ENCODE results near the gene USP40. TPM values are rescaled to one million over a fixed set of nuclear protein-coding genes. Genes with fewer than 3 reads are reported as not detected.
A peak's percentile ranks its signal among the peaks of the same experiment; 100 is the strongest.

Gene USP40
- total and polyA plus RNA-seq, 10 donors = 11.4 to 57.3 (median 38.1) TPM

DNA sequence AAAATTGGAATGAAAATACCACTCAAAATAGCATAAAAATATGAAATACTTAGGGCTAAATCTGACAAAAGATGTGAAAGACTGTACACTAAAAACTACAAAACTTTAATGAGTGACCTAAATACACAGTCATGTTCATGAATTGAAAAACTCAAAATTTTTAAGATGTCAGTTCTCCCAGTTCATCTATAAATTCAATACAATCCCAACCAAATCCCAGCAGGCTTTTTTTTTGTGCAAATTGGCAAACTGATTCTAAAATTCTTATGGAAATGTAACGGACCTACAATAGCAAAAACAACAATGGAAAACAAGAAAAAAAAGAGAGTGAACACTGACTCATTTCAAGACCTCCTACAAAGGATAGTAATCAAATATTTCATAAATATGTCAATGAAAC is 4.4 kb upstream of the USP40 start:
- Histone ChIP-seq H3K36me3 (no peaks in the 10 kb centered on the region), H3K27ac (no peak overlapping the region), H3K27me3 (replicated peaks in 1 of 7) (no peaks in the 10 kb centered on the region), H3K4me1 (peaks cover 0 to under 1% (median 0%) of the 10 kb centered on the region in 6 donors), H3K9me3 (no peaks in the 10 kb centered on the region), H3K4me3 (no peak overlapping the region)
- 64 to 78% (median 71%) methylated on average over 1 of the region's 1 CpG for WGBS, 5 donors
- DNase-seq = no peak
- intact Hi-C loops (cut with DNase I; ENCODE audit: low total_unique reads) = no loop called here
- TF ChIP-seq, protein P1, sequence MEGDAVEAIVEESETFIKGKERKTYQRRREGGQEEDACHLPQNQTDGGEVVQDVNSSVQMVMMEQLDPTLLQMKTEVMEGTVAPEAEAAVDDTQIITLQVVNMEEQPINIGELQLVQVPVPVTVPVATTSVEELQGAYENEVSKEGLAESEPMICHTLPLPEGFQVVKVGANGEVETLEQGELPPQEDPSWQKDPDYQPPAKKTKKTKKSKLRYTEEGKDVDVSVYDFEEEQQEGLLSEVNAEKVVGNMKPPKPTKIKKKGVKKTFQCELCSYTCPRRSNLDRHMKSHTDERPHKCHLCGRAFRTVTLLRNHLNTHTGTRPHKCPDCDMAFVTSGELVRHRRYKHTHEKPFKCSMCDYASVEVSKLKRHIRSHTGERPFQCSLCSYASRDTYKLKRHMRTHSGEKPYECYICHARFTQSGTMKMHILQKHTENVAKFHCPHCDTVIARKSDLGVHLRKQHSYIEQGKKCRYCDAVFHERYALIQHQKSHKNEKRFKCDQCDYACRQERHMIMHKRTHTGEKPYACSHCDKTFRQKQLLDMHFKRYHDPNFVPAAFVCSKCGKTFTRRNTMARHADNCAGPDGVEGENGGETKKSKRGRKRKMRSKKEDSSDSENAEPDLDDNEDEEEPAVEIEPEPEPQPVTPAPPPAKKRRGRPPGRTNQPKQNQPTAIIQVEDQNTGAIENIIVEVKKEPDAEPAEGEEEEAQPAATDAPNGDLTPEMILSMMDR (IDR thresholded peaks at IDR 0.05 in 8 of 11, conservative IDR thresholded peaks at IDR 0.05 in 3 of 11) = no peak
- no peak for TF ChIP-seq POLR2A (IDR thresholded peaks at IDR 0.05)
- TF ChIP-seq POLR2AphosphoS5 (IDR thresholded peaks at IDR 0.05) = no peak

DNA sequence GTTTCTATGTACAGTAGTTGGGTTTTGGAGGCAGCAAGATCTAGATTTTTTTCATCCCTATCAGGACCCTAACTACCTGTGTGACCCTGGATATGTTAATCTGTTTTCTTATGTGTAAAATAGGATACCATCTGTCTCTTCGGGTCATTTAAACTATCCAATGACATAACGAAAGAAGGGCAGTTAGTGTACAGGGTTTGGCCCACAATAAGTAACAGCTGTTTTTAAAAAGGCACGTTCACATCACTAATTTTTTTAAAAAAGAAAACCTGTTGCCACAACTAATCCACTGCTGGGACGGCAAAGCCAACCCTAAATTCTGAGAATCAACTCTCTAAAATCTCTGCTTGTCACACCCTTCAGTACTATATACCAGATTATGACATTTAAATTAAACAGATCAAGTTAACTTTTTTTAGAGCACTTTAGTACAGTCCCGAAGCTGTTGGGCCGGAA is 869 bp downstream of the USP40 start:
- H3K36me3 ChIP-seq = peaks cover 0 to 4% (median 0%) of the 10 kb centered on the region in 6 donors
- H3K4me1 ChIP-seq = peaks cover 0 to 25% (median 13%) of the 10 kb centered on the region in 6 donors
- no peaks in the 10 kb centered on the region for H3K27me3 ChIP-seq (replicated peaks in 1 of 7)
- H3K27ac ChIP-seq = peak overlapping the region; percentile 51 to 96 (median 94)
- no peak for DNase-seq
- TF ChIP-seq, protein P1 (IDR thresholded peaks at IDR 0.05 in 8 of 11, conservative IDR thresholded peaks at IDR 0.05 in 3 of 11) = no peak
- no peak for TF ChIP-seq POLR2AphosphoS5 (IDR thresholded peaks at IDR 0.05)
- no peak for TF ChIP-seq POLR2A (IDR thresholded peaks at IDR 0.05)
- WGBS, 5 donors = 0 to 5% (median 3%) methylated on average over 6 of the region's 6 CpGs
- H3K9me3 ChIP-seq = no peaks in the 10 kb centered on the region
- intact Hi-C loops (cut with DNase I; ENCODE audit: low total_unique reads) = no loop called here
- peak overlapping the region; percentile 60 to 96 (median 82) for H3K4me3 ChIP-seq

DNA sequence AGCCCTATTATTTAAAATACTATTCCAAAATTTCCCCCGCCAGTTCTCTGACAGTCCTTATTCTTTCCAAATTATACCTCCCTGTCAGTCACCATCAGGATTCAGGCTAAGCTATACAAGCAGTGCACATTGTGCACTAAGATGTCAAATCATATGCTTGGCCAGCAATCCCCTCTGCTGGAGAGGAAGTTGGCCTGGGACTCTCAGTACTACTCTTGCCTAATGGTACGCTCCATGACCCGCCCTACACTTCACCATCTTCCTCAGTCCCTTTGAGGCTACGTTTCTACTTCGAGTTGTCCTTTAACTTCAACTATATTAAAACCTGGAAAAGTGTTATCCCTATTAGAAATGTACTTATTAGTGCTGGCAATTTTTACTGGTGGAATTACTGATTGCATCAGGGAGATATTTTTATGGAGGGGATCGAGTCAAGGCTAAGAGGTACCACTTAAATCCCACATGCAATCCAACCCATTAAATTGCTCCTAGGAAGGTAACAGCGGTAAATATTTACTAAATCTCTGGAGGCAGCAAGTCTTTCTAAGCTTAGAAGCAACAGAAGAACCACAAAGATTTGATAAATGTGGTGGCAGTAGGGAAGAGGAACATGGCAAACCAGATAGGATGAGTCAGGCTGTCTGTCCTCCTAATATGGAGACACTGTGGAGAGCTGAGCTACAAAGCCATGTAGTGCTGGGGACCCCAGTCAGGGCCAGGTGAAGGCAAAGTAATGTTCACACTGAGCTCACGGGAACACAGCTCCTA is 2.7 kb downstream of the USP40 start:
- intact Hi-C loops (cut with DNase I; ENCODE audit: low total_unique reads) = no loop called here
- H3K27ac ChIP-seq = no peak overlapping the region
- H3K27me3 ChIP-seq (replicated peaks in 1 of 7) = no peaks in the 10 kb centered on the region
- WGBS, 5 donors = 77 to 93% (median 86%) methylated on average over 8 of the region's 8 CpGs
- H3K4me1 ChIP-seq = peaks cover 0 to 25% (median 13%) of the 10 kb centered on the region in 6 donors
- TF ChIP-seq, protein P1 (IDR thresholded peaks at IDR 0.05 in 8 of 11, conservative IDR thresholded peaks at IDR 0.05 in 3 of 11) = no peak
- no peak for TF ChIP-seq POLR2AphosphoS5 (IDR thresholded peaks at IDR 0.05)
- TF ChIP-seq POLR2A (IDR thresholded peaks at IDR 0.05) = no peak
- H3K9me3 ChIP-seq = no peaks in the 10 kb centered on the region
- peaks cover 0 to 22% (median 7%) of the 10 kb centered on the region in 6 donors for H3K36me3 ChIP-seq
- no peak overlapping the region for H3K4me3 ChIP-seq
- no peak for DNase-seq

Measured in spleen (tissue), 11 donors.